ENCODE data around the gene ZNF644. TPM values are rescaled to one million over a fixed set of nuclear protein-coding genes. Genes with fewer than 3 reads are reported as not detected.

The ZNF644 gene
- total RNA-seq, 1 donor from 2014 or later = 77.9 TPM

- H3K27ac Mint-ChIP-seq = no peak overlapping the region
- no peaks in the 10 kb centered on the region for H3K27me3 Mint-ChIP-seq (ENCODE audit: low read depth)
- H3K9me3 Mint-ChIP-seq = peaks cover 11% of the 10 kb centered on the region
- H3K36me3 Mint-ChIP-seq = peaks cover 21% of the 10 kb centered on the region
- H3K4me3 Mint-ChIP-seq = no peak overlapping the region
- TF ChIP-seq, protein P1, sequence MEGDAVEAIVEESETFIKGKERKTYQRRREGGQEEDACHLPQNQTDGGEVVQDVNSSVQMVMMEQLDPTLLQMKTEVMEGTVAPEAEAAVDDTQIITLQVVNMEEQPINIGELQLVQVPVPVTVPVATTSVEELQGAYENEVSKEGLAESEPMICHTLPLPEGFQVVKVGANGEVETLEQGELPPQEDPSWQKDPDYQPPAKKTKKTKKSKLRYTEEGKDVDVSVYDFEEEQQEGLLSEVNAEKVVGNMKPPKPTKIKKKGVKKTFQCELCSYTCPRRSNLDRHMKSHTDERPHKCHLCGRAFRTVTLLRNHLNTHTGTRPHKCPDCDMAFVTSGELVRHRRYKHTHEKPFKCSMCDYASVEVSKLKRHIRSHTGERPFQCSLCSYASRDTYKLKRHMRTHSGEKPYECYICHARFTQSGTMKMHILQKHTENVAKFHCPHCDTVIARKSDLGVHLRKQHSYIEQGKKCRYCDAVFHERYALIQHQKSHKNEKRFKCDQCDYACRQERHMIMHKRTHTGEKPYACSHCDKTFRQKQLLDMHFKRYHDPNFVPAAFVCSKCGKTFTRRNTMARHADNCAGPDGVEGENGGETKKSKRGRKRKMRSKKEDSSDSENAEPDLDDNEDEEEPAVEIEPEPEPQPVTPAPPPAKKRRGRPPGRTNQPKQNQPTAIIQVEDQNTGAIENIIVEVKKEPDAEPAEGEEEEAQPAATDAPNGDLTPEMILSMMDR (IDR thresholded peaks at IDR 0.05; ENCODE audit: unreplicated experiment) = peak; percentile 28
- DNase-seq (ENCODE audit: low spot score in 2 of 2, unreplicated experiment in 2 of 2) = no peak
- no peaks in the 10 kb centered on the region for H3K4me1 Mint-ChIP-seq
These were observed 57.3 kb downstream of the ZNF644 start for GRCh38 chr1:90964444-90965035.

DNA sequence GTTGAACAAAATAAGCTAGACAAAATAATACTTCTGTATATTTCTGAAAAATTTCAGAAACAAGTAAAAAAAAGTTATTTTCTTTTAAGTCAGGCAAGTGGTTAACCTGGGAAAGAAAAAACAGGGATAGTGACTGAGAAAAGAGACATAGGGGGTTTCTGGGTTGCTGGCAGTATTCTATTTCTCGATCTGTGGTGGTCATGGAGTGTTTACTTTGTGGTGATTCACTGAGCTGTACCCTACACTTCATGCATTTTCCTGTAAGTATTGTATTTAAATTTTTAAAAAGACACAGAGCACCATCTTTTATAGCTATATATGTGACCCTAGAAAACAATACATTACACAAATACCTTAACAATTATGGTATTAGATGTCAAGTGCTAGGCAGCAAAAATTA lies 58.2 kb downstream of the ZNF644 start:
- Mint-ChIP-seq H3K4me3 (no peak overlapping the region), H3K36me3 (peaks cover 29% of the 10 kb centered on the region), H3K4me1 (no peaks in the 10 kb centered on the region), H3K27me3 (ENCODE audit: low read depth) (no peaks in the 10 kb centered on the region), H3K9me3 (peaks cover 16% of the 10 kb centered on the region), H3K27ac (no peak overlapping the region)
- TF ChIP-seq, protein P1 (IDR thresholded peaks at IDR 0.05; ENCODE audit: unreplicated experiment) = no peak
- DNase-seq (ENCODE audit: low spot score in 2 of 2, unreplicated experiment in 2 of 2) = no peak

DNA sequence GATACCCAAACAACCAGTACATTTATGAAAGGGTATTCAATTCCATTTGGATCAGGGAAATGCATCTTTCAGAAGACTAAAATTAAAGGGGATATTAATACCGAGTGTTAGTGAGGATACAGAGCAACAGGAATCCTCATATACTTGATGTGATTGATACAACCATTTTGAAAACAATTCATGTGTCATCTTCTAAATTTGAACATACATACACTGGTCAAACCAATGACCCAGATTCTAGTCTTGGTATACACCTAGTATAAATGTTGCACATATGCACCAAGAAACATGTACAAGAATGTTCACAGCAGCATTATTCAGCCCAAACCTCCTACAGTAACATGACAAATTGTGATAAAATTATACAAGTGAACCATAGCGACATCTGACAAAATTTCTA lies 58.6 kb downstream of the ZNF644 start:
- peaks cover 19% of the 10 kb centered on the region for H3K9me3 Mint-ChIP-seq
- DNase-seq (ENCODE audit: low spot score in 2 of 2, unreplicated experiment in 2 of 2) = no peak
- peaks cover 33% of the 10 kb centered on the region for H3K36me3 Mint-ChIP-seq
- H3K27me3 Mint-ChIP-seq (ENCODE audit: low read depth) = no peaks in the 10 kb centered on the region
- H3K4me3 Mint-ChIP-seq = no peak overlapping the region
- TF ChIP-seq, protein P1 (IDR thresholded peaks at IDR 0.05; ENCODE audit: unreplicated experiment) = no peak
- no peaks in the 10 kb centered on the region for H3K4me1 Mint-ChIP-seq
- no peak overlapping the region for H3K27ac Mint-ChIP-seq

DNA sequence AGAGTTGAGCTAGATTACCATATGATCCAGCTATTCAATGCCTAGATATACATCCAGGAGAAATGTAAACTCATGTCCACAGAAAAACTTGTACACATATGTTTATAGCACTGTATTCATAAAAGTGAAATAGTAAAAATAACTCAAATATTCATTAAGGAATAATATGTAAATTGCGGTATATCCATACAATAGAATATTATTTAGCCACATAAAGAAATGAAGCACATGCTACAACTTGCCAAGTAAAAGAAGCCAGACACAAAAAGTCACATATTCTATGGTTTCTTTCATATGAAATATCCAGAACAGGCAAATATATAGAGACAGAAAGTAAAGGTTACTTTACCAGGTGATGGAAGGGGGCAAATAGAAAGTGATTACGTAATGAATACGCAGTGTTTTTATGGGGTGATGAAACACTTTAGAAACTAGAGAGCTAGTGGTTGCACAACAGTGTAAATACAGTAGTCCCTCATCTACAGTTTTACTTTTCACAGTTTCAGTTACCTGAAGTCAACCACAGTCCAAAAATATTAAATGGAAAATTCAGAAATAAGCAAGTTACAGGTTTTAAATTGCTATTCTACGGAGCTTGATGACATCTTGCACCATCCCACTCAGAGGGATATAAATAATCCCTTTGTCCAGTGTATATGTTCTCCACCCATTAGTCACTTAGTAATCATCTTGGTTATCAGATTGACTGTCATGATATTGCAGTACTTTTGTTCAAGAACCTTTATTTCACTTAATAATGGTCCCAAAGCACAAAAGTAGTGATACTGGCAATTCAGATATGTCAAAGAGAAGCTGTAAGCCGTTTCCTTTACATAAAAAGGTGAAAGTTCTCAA lies 62.3 kb downstream of the ZNF644 start:
- TF ChIP-seq, protein P1 (IDR thresholded peaks at IDR 0.05; ENCODE audit: unreplicated experiment) = no peak

GRCh38 chr1:90957497-90957896 lies 64.3 kb downstream of the ZNF644 start:
- H3K9me3 Mint-ChIP-seq = peaks cover 62% of the 10 kb centered on the region
- peaks cover 73% of the 10 kb centered on the region for H3K36me3 Mint-ChIP-seq
- no peaks in the 10 kb centered on the region for H3K27me3 Mint-ChIP-seq (ENCODE audit: low read depth)
- TF ChIP-seq, protein P1 (IDR thresholded peaks at IDR 0.05; ENCODE audit: unreplicated experiment) = no peak
- no peak for DNase-seq (ENCODE audit: low spot score in 2 of 2, unreplicated experiment in 2 of 2)
- H3K4me1 Mint-ChIP-seq = no peaks in the 10 kb centered on the region
- H3K27ac Mint-ChIP-seq = no peak overlapping the region
- H3K4me3 Mint-ChIP-seq = no peak overlapping the region

More for the DNA sequence above, 62.3 kb downstream of the ZNF644 start:
- no peaks in the 10 kb centered on the region for H3K4me1 Mint-ChIP-seq
- no peak for DNase-seq (ENCODE audit: low spot score in 2 of 2, unreplicated experiment in 2 of 2)
- H3K27ac Mint-ChIP-seq = no peak overlapping the region
- H3K9me3 Mint-ChIP-seq = peaks cover 53% of the 10 kb centered on the region
- H3K36me3 Mint-ChIP-seq = peaks cover 61% of the 10 kb centered on the region
- H3K4me3 Mint-ChIP-seq = no peak overlapping the region
- H3K27me3 Mint-ChIP-seq (ENCODE audit: low read depth) = no peaks in the 10 kb centered on the region

All from mesothelial cell of epicardium (in vitro differentiated cells).